GM18519 (cell line): ENCODE measurements around the gene ASAP3.
"Not testable (repeated sequence)": the region's sequence is repeated elsewhere in the genome, so short reads cannot be mapped to it uniquely, and the experiment has no call there.

Experiments used
- ATAC-seq: cut with Tn5 transposase; IDR thresholded peaks from one replicate; pipeline ENCODE4 v1.9.1; 2021; ENCODE audit warnings: mild to moderate bottlenecking, moderate library complexity; ENCODE audit not compliant: unreplicated experiment, low FRiP score

Gene ASAP3

DNA sequence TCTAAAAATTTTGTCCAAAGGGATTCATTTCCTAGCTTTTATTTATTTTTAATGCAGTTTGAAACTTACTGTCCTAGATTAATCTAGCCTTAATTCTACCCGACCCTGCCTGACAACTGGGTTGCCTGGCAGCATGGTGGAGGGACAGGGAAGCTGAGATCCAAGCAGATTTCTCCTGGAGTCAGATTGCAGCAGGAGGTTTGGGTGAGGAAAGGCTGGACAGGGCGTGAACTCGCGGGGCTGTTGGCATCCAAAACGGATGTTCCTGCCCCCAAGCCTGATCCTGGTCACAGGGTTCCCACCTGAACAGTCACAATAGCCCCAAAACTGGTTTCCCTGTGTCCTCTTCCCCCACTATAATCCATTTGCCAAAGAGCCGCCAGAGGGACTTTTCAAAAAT is 82.7 kb downstream of the ASAP3 start:
- no peak for ATAC-seq

DNA sequence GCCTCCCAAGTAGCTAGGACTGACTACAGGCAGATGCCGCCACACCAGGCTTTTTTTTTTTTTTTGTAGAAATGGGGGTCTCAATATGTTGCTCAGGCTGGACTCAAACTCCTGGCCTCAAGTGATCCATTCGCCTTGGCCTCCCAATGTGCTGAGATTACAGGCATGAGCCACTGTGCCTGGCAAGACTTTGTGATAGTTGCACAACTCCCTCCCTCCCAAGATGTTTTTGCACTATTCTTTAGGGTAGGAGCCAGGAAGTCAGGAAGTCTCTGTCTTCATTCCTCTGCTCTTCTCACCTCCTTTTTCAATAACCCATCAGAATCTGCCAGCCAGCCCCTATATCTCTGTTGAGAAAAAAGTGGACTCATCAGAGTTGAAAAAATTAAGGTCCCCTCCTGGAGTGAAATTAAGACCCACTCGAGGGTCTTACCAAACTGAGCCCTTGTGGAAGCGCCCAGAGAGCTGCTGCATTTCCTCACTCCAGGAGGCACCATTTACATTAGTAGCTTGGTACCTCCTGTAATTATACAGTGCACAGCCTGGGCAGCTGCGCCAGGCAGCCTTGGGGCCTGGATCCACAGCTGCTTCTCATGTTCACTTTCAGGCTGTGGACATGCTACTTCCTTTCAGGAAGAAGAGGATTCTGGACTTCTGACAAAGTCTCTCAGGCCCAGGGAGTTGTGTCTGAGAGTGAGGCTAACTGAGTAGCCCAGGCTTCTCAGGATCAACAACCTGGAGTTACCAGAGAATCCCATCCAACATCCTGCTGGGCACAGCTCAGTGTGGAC is 83.5 kb downstream of the ASAP3 start:
- no peak for ATAC-seq

DNA sequence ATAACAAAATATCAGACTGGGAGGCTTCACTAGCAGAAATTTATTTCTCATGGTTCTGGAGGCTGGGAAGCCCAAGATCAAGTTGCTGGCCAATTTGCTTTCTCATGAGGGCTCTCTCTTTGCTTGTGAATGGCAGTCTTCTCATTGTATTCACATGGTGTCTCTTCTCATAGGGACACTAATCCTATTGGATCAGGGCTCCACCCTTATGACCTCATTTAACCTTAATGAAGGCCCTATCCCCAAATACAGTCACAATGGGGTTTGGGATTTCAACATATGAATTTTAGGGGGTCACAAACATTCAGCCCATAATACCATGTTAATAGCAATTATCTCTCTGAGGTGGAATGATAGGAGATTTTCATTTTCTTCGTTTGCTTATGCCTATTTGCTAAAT is 84.8 kb downstream of the ASAP3 start:
- no peak for ATAC-seq

DNA sequence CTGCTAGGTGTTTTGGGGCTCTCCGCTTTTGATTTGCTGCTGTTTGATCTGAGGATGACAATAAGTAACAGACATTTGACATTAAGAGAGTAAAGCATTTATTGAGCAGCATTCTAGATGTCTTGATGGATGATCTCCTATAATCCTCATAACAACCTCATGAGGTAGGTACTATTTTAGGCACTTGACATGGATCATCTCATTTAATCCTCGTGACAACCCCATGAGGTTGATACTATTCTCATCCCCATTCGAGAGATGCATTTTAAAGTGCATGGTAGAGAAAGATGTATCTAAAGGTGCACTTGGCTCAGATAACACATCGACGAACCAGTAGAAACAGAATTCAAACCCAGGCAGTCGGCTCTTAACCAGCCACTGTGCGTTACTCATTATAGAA is 86.1 kb downstream of the ASAP3 start:
- no peak for ATAC-seq

DNA sequence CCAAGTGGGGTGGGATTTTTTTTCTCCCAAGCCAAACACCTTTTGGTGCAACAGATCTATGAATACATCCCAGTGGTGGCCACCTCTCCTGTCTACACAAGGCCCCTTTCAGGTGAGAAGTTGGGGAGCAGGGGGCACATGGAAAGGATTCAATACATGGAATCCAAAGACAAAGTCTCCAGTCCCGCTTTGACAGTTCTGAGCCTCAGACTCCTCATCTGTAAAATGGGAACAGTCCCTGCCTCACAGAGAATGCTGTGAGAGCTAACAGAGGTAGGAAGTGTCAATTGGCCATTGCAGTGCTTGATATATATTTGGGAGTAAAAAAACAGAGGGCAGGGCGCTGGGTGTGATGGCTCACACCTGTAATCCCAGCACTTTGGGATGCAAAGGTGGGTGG is 87.6 kb downstream of the ASAP3 start:
- ATAC-seq, result no peak

DNA sequence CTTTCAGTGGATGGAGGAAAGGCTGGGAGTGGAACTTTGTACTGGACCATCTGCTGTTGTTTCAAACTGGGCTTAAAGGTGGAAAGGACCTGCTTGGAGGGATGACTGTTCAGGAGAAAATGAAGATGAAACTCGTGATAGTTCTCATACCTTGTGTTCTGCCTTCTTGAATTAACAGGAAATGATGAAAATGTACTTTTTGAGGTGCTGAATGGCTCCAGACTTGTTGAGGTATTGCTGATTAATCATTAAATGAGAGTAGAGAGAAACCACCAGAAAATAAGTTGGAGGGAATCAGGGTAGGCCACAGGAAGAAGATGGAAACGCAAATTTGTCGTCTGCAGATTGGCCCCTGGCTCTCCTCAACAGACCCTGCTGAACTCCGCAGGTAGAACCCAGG is 88.1 kb downstream of the ASAP3 start:
- ATAC-seq, result no peak

DNA sequence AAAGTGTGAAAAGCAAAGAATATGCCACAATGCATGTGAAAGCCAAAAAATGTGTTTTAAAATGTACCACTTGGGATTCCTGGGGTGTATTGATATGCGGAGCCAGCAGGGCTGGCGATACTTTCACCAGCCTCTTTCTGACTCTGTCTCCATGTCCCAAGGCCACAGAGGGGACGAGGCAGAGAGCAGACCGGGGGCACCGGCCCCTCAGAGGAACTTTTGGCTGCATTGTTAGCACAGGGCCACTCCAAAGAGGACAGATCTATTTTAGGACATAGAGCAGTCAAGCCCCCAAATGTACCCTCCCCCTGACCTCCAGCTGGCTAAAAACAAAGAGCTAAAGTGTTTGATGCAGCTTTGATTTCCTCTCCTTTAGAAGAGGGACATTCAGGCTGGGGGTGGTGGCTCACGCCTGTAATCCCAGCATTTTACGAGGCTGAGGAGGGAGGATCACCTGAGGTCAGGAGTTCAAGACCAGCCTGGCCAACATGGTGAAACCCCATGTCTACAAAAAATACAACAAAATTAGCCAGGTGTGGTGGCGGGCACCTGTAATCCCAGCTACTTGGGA is 88.7 kb downstream of the ASAP3 start:
- no peak for ATAC-seq

DNA sequence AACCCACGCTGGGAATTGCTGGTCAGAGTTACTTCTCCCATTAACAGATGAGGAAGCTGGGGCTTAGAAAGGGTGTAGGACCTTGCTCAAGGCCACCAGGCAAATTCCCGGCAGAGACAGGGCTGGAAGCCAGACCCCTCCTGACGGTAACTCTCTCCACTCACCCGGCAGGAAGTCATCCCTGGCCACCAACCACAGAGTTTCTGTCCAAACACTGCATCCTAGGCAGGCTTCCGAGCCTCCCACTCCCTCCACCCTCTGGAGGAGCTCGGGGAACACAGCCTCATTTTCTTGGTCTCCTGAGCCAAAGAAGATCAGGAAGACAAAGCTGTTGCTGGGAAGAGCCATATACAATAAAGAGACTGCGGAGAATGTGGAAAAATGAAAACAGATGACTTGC is 89.3 kb downstream of the ASAP3 start:
- ATAC-seq, result no peak

DNA sequence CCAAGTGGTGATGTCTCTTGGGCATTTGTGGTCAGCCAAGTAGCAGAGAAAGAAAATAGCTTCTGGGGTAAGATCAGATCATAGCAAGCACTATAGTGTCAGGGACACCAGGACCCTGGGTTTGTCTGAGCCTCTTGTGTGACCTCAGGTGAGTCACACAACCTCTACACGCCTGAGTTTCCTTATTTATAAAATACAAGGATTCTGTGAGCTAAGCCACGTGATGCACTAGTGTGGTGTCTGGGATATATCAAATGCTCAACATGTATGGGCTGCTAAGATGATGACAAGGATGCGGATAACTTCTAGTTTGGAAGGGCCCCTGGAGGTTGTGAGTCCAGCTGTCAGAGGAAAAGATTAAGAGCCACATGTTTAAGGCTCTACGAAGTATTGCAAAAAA is 89.8 kb downstream of the ASAP3 start:
- ATAC-seq, result no peak

DNA sequence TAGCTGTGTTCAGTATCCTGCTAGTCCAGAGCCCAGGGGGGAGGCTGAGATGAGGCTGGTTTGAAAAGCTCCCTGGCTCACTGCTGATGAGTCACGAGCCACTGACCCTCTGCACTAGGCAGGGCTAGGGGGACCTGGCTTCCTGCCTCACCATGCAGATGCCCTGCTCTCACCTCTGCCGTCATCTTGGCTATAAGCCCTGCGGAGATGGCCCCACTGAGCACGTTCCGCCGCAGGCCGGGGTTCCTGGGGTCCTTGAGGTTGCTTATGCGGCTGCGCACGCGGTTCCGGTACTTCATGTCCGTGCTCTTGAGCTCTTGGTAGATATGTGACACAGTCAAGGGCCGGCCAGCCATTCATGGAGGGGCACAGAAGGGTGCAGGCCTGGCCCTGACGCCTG is 90.3 kb downstream of the ASAP3 start:
- no peak for ATAC-seq

DNA sequence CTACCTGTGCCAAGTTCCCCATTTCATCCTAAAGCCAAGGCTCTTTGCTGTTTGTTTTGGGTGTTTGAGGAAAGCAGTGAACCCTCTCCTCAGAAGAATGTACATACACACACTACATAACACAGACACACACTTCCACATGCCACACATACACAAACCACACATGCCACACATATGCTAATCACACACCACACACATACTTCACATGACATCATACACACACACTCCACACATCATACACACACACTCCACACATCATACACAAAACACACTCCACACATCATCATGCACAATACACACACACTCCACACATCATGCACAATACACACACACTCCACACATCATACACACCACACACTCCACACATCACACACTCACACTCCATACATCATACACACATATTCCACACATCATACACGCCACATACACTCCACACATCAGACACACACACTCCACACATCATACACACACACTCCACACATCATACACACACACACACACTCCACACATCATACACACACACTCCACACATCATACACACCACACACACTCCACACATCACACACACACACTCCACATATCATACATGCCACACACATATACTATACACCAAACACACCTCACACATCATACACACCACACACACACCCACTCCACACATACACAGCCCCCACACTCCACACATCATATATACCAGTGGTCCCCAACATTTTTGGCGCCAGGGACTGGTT is 91.7 kb downstream of the ASAP3 start:
- no peak for ATAC-seq

DNA sequence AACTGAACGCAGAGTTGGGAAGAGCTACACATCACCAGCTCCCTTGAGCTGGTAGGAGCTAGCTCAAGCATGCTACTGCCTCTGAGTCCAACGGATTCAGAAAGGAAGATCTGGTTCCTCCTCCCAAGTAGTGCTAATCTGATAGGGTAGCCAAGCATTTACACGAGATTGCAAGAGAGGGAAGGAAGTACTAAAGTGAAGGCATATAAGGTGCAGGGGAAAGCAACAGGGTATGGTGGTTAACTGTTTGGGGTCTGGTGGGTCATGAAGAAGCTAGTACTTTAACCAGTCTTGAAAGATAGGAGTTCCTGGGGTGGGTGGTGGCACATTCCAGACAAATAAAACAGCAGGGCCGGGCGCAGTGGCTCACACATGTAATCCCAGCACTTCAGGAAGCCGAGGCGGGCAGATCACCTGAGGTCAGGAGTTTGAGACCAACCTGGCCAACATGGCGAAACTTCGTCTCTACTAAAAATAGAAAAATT is 94.1 kb downstream of the ASAP3 start:
- no peak for ATAC-seq

DNA sequence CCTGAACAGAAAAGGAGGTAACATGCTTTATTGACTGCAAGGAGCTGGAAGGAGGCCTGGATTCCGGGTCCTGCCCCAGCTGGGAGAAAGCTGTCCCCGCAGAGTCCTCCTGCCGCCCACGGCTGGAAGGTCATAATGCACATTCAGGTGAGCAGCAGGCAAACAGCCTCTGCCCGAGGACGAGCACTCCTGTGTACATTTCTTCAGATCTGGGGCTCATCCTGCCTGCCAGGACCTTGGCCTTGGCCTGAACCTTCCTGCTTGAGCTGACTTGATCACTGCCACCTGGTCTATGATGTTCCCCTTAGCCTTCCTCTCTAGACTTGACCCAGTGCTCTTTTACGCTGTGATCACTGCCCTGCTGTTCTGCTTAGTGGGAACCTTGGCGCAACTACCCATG is 96.5 kb downstream of the ASAP3 start:
- no peak for ATAC-seq

DNA sequence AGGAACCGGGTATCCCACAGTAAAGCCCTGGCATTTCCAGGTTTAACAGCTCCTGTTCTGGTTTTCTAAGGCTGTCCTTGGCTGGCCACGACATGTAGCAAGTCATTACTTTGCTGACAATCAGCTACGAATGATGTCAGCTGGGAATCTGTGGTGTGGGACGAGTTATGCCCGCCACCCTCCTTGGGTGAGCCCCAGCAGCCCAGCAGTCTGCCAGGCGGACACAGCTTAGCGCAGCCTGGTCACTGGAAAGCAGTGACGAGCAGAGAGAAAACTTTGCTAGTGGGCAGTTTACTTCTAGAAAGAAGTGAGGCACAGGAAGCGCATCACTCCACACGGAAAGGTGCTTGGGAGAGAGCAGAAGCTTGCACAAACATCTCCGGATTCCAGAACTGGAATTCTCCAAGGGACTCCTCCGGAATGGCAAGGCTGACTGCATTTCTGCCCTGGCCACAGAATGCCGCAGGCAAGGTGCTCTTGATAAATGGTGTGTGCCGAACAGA is 98.8 kb downstream of the ASAP3 start:
- no peak for ATAC-seq

DNA sequence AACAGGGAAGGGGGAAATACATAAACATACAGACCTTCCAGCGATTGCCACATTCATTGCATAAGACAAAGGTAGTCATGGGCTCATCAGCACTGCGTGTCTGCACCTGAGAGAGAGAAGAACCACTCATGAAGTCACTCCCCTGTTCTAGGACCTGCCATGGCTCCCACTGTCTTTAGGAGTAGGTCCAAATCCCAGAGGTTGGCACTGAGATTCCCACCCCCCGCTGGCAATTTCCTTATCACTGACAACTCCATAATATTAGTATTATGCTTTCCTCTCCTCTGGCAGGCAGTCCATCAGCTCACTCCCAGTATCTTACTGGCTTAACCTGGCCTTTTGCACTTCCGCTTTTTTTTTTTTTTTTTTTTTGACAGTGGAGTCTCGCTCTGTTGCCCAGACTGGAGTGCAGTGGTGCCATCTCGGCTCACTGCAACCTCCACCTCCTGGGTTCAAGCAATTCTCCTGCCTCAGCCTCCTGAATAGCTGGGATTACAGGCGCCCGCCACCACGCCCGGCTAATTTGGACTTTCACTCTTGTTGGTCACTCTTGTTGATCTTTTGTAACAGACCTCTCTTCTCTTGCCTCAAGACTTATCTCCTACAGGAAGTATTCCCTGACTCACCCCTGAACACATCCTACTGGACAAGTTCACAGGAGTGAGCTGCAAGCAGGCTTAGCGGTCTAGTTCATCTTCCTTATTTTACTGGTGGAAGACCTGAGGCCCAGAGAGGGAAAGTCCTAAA is 99.5 kb downstream of the ASAP3 start:
- ATAC-seq, result no peak

DNA sequence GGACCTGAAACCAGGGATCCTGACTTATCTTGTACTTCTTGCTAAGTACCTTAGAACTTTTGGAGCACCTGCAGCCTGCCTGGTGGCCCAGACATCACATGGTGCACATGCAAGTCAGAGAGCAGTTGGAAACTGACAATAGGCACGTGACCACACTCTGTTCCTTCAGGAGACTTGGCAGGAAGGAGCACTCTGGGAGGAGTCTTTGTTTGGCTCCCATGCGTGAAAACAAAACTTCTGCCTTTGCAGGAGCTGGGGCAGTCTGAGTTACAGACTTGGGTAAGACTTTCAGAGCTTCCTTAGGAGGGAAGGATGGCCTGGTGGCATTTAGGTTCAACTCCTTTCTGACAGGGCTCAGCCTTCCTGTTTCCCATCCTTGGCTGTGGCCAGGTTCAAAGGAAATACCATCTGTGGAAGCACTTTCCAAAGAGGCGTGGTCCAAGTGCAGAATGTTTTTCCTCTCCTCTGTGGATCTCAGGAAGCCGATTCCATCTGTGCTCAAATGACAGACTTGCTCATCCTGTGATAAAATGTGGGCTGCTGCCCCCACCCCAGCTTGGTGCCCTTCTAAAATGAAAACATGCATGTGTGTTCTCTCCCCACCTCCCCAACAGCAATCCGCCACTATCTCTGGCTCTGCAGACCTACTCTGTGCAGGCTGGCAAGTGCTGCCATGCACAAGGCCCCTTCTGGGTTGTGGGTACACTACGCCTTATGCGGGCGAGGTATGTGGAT is 100.2 kb downstream of the ASAP3 start:
- no peak for ATAC-seq

DNA sequence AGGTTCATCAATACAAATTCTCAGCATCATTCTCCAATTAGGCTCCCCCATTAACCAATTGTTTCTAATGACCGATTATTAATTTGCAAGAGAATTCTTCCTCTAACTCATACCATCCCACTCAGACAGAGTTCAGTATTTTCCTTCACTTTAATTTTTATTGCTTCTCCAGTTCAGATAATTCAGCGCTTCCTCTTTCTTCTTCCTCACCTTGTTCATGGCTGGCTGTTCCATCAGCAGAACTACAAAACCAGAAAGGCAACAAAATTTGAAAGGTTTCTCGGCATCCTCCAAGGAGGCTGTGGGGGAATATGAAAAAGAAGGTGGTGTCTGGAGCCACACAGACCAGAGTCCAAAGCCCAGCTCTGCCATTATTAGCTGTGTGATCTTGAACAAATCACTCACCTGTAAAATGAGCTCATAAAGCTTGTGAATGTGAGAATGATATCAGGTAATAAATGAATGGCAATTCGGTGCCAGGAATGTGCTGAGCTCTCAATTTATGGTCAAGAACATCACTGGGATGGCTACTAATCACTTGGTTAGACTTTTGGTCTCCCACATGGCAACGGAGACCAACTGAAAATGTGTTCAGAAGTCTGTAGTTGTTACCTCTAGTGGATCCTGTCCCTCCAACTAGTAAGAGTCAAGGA is 102.6 kb downstream of the ASAP3 start:
- no peak for ATAC-seq

DNA sequence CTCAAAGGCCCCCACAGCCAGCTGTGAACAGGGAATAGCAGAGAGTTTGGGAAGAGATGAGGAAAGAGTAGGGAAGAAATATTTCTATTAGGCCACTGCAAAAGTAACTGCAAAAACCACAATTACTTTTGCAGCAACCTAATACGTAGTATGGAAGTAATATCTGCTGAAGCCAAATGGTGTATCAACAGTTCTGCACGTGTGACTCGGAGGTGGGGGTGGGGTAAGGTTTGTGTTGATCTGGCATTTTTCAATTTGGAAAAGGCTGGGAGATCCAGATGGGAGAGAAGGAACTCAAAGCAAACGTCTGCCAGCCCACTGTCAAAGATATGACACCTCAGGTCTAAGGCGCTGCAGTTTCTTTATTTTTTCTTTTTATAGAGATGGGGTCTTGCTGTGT is 103.3 kb downstream of the ASAP3 start:
- no peak for ATAC-seq

DNA sequence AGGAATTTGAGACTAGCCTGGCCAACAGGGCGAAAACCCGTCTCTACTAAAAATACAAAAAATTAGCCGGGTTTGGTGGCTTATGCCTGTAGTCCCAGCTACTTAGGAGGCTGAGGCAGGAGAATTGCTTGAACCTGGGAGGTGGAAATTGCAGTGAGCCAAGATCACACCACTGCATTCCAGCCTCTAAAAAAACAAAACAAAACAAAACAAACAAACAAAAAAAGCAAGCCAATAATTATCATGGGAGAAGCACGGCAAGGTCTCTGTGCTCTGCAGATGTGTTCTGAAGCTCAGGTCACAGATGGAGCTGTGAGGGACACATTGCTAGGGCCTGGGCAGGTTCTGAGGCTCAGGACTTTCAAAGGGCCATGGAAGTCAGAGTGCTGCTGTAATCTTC is 103.7 kb downstream of the ASAP3 start:
- ATAC-seq, result not testable (repeated sequence)
